ENCODE results near the gene GABRR1.
"Not testable (repeated sequence)": the region's sequence is repeated elsewhere in the genome, so short reads cannot be mapped to it uniquely, and the experiment has no call there.

Gene GABRR1

GRCh38 chr6:89217299-89217910, at the start of gene GABRR1:
Gene GABRR1, minus strand, starts transcription at chr6:89217358. Its CDS starts 36 bp downstream, at chr6:89217322.
- no peak for DNase-seq

GRCh38 chr6:89264296-89264695, 47.1 kb upstream of the GABRR1 start:
- DNase-seq, result no peak

GRCh38 chr6:89260832-89261231, 43.7 kb upstream of the GABRR1 start:
- peak; percentile 65 for DNase-seq

DNA sequence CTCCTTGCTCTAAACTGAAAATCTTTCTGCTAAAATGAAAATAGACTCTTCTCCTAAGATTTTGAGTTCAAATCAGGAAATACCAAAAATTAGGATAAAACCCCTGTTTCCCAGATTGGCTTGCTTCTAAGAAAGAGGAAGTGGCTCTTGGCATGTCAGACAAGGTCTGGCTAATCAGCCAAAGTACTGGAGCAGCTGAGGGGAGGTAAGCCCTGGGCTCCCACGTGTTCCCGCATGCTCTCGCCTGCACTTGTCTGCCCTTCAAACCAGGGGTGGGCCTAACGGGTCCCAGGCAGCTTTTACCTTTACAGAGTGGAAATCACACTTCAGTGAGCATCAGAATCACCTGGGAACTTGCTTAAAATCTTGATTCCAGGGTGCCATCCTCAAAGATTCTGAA, 43.2 kb upstream of the GABRR1 start:
- DNase-seq, result no peak

DNA sequence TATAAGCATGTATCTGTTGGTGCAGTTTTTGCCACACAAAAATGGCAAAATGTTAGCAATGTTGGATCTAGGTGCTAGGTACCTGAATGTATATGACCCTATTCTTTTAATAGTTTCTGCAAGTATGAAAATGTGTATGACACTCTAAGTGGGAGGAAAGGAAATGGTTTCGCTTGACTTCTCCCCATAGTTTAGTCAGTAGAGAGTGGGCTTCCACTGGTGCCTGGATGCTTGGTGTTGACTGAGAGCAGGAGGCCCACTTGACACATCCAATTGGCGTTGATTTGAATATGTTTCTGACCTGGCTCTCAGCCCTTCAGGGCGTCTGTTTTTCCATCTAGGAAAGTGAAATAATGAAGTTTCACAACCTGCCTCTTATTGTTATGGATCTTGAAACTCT, 41.8 kb upstream of the GABRR1 start:
- no peak for DNase-seq

GRCh38 chr6:89257781-89258180, 40.6 kb upstream of the GABRR1 start:
- no peak for DNase-seq

DNA sequence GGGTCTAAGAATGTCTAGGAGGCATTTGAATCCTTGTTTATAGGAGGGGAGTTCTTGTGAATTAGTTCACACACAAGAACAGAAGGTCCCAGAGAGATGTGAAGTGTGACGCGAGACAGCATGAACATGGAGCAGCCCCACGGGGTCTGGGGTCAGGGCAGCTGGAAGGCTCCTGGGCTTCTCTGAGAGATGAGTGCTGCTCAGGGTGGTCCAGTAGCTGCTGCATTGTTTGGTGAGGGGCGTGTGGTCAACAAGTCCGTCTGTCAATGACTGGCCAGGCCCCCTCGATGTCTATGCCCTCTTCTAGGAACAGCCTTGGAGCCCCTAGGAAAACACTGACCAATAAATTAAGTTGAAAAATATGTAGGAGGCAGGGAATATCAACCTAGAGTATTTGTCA, 40.2 kb upstream of the GABRR1 start:
- no peak for DNase-seq

DNA sequence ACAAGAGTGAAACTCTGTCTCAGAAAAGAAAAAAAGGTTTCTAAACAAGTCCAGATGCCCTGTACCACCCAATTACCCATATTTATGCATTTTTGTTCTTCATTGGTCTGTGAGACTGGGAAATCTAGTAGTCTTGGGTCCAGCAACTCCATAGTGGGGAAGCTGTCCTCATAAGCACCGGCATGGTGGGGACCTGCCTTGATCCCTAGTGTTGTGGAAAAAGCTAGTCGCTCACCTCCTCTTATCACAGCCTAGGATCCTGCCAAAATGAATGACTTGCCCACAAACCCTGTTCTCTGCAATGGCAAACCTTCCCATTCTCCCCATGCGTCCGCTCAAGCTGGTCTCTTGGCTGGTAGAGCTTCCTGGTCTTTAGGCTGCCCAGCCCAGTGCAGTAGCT, 38.3 kb upstream of the GABRR1 start:
- no peak for DNase-seq

GRCh38 chr6:89254569-89254968, 37.4 kb upstream of the GABRR1 start:
- no peak for DNase-seq

- DNase-seq, result no peak
Measured at GRCh38 chr6:89252907-89253306, 35.7 kb upstream of the GABRR1 start.

DNA sequence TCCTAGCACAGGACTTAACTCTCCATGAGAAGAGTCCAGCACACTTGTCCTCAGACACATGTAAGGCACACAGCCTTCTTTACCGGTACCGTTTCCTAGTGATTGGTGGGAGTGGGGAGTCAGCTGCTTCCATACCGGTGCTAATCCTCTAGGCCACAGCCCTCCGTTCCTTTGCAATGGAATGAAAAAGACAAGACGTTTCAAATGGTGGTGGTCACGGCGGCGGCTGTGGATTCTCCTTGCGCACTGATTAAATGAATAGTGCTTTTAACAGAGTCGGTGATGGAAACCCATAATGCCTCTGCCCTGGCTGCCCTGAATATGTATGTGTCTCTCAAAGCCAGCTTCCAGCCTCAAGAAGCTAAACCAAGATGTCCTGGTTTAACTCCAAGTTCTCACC, 34.8 kb upstream of the GABRR1 start:
- no peak for DNase-seq

DNA sequence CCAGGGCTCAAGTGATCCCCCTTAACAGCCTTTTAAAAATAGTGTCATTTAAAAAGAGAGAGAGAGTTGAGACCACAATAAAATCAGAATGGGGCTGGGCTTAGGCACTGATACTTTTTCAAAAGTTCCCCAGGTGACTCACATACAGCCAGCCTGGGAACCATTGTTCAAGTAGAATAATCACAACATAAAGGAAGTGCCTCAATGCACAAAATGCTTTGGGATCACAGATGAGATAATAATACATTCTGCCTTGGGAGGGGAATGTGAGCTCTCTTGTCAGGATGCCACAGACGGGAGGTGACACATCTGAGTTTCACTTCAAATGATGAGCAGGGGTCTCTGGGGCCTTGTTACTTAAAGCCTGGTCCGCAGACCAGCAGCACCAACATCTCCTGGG, 34.0 kb upstream of the GABRR1 start:
- no peak for DNase-seq

- no peak for DNase-seq
Measured at GRCh38 chr6:89250239-89250638, 33.1 kb upstream of the GABRR1 start.

DNA sequence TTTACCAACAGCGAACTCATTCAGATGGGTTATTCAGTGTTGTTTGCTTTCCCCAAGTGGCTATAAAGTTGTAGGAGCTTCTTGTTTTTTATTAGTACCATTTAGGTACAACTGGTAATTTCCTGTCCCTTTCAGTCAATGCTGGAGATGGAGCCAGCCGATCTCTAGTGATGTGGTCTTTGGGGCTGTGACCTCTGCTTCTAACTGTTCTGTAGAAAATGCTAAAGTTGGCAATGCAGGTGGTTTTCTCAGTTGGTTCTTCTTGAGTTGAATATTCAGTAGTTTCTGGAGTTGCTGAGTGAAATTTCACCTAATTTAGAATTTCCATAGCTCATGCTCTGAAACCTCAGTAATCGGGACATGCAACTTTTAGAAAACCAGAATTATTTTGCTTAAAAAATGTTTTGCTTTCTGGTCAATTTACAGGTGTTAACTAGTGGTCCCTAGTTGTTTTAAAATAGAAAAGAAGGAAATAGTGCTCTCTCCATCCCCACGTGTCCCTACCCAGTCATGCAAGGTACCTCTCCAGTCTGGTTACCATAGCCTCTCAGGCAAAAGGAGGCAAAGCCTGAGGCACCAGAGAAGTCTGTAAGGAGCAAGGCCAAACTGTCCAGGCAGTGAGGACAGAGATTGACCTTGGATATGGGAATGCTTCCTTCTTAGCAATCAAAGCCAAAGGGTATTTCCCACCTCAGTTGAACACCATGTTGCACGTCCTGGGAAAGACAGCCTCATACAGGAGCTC, 27.3 kb upstream of the GABRR1 start:
- no peak for DNase-seq

DNA sequence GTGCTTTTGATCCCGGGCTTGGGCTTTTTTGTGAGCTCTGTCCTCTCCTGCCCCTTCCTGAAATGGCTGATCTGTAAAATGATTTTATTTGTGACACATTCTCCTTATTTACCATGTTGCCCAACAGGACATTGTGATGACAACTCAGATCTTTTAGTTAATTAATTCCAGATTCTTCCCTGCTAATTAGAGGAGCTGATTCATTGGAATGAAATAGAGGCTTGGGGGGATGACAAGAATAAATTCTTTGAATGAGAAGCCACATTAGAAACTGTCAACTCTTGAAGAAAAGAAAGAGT, 26.1 kb upstream of the GABRR1 start:
- no peak for DNase-seq

DNA sequence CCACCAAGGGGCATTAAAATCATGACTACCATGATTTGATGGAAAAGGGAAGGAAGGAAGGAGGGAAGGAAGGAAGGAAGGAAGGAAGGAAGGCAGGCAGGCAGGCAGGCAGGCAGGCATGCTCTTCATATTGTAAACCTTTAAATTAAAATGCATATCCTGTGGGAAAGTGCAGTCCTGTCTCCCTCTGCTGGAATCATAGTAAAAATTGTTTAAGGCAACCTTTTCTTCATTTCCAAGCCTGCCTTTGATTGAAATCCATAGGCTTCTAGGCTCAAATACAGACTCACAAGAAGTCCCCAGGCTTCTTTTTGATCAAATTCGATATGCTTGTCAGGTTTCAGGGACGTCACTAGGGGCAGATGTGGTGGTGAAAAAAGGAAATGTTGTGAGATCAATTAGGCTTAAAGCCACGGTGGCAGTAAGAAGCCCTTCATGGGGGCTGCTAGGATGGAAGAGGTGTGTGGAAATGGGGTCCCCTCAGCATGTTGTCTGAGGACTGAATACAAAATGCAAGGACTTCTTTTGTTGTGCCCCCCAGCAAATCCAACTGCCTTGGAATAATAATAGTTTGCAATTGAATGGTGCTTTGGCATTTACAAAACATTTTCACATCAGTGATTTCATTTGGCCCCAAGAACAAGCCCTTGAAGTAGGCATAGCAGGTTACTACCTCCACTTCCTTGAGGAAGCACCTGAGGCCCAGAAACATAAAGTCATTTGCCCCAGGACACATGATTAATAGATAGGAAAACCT, 25.6 kb upstream of the GABRR1 start:
- DNase-seq, result peak; percentile 57

DNA sequence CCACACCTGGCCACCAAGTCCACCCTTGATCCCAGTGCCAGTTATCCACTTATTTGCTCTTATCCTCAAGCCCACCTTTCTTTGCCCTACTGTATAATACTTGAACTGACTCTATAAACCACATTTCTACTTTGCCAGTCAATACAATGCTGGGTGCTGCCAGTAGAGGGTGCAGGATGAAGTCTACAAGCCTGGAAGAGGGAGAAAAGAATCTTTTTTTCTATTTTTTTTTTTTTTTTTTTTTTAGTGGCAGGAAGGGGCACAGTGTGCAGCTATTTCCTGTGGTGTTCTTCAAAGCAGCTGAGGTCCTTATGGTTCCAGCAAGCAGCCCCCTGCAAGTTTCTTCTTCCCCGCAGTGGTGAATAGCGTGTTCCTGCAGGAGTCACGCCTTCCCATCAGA, 22.2 kb upstream of the GABRR1 start:
- DNase-seq, result no peak

DNA sequence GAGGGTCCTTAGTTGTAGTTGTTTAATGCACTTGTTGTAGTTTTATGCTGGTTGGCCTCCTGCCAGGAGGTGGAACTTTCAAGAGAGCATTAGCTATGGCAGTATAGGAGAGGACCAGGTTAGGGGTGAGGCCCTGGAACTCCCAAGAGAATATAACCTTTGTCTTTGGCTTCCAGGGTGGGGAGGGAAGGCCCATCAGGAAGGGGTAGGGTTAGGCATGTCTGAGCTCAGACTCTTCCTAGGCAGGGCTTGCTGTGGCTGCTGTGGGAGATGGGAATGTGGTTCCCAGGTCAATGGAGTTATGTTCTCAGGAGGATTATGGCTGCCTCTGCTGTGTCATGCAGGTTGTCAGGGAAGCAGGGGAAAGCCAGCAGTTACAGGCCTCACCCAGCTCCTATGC, 20.0 kb upstream of the GABRR1 start:
- DNase-seq, result no peak

DNA sequence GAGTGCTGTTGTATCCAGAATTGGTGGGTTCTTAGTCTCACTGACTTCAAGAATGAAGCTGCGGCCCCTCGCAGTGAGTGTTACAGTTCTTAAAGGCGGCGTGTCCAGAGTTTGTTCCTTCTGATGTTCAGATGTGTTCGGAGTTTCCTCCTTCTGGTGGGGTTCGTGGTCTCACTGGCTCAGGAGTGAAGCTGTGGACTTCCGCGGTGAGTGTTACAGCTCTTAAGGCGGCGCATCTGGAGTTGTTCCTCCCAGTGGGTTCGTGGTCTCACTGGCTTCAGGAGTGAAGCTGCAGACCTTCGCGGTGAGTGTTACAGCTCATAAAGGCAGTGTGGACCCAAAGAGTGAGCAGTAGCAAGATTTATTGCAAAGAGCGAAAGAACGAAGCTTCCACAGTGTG, 16.4 kb upstream of the GABRR1 start:
- not testable (repeated sequence) for DNase-seq

- DNase-seq, result no peak
Measured at GRCh38 chr6:89222712-89223039, 5.5 kb upstream of the GABRR1 start.

DNA sequence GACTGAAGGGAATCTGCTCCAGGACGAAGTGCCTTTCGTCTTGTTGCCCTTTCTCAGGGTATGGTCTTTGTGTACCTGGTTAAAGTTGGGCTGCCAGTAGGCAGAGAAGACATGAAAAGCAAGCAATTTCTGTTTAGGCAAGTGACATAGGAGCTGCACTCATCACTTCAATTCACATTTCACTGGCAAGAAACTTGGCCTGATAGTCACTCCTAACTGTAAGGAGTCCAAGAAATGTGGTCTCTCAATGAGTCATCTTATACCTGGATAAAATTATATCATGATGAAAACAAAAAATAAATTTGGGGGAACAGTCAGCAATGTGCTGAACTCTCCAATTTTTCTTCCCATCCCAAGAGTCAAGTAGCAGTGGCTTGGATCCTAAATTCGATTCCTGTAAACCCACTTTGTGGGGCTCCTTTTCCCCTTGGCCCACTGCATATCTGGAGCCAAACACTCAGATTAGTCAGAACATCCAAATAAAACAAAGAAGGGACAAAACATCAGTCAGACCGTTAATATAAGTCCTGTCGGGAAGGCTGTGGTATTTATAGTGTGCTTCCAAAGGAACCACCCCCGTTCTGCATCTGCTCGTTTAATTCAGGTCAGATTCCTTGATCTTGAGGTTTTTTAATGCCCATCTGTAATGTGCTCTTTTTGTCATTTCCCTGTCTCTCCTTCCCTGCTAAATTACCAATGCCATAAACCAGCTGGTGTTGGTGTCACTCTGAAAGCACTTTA, 5.0 kb upstream of the GABRR1 start:
- no peak for DNase-seq

GRCh38 chr6:89221129-89221528, 4.0 kb upstream of the GABRR1 start:
- DNase-seq, result no peak

- DNase-seq, result no peak
Measured at GRCh38 chr6:89216411-89216810, 747 bp downstream of the GABRR1 start.

DNA sequence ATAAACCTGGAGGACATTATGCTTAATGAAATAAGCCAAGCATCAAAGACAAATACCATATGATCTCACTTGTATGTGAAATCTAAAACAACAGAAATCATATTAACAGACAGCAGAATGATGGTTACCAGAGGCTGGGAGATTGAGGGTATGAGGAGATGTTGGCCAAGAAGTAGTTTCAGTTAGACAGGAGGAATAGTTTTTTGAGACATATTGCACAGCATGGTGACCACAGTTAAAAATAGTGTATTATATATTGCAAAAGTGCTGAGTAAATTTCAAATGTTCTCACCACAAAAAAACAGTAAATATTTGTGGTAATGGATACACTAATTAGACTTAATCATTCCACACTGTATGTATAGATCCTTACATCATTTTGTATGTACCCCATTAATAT, 1.8 kb downstream of the GABRR1 start:
- no peak for DNase-seq

Measured in NCI-H146 (cell line).